Stomach (tissue), 9 donors: ENCODE data around the gene PIBF1. TPM values are rescaled to one million over a fixed set of nuclear protein-coding genes. Genes with fewer than 3 reads are reported as not detected.

Source experiments
- DNase-seq, 2 donors: peaks; one replicate each; pipeline versions ENCODE4 v3.0.0 to v3.0.0-alpha.2; 2013 to 2019
- H3K27ac ChIP-seq, 5 donors: fragments of 200-600 bp in 4 of 5; sonication (generic) in 4 of 5; one replicate each; pipeline ENCODE4 v1.5.1; 2013 to 2019; ENCODE audit warnings: mild to moderate bottlenecking in 1 of 5, moderate library complexity in 1 of 5
- H3K27me3 ChIP-seq, 3 donors: fragments of 200-600 bp; sonication (generic); one replicate each; pipeline ENCODE4 v1.5.1; 2017 to 2019; ENCODE audit warnings: mixed run types in 1 of 3
- H3K36me3 ChIP-seq, 4 donors: fragments of 200-600 bp; sonication (generic); 1 replicate in 3 of 4; 2 replicates in 1 of 4; pipeline ENCODE4 v1.5.1; 2016 to 2019
- H3K4me1 ChIP-seq, 4 donors: fragments of 200-600 bp; sonication (generic); one replicate each; pipeline ENCODE4 v1.5.1; 2016 to 2019
- H3K4me3 ChIP-seq, 4 donors: fragments of 200-600 bp; sonication (generic) in 3 of 4; one replicate each; pipeline ENCODE4 v1.5.1; 2016 to 2019; ENCODE audit warnings: mild to moderate bottlenecking in 1 of 4
- H3K9me3 ChIP-seq, 4 donors: fragments of 200-600 bp; sonication (generic); one replicate each; pipeline ENCODE4 v1.5.1; 2016 to 2019
- CTCF ChIP-seq, 7 experiments: fragments of 450-650 bp in 4 of 7; fragments of 200-600 bp in 3 of 7; sonication (generic) in 3 of 7; IDR thresholded peaks; one replicate each; pipeline ENCODE4 v1.5.1; 2016 to 2019; ENCODE audit warnings: antibody characterized with exemption in 7 of 7, control low read depth in 2 of 7, mild to moderate bottlenecking in 1 of 7
- EP300 ChIP-seq: sonication (generic); formaldehyde crosslinking; IDR thresholded peaks from one replicate; pipeline ENCODE4 v1.6.1; 2017; ENCODE audit warnings: antibody characterized with exemption
- POLR2A ChIP-seq, 4 donors: fragments of 450-650 bp; IDR thresholded peaks; one replicate each; pipeline ENCODE4 v1.6.1; 2016; ENCODE audit warnings: antibody characterized with exemption in 4 of 4, control low read depth in 2 of 4, mild to moderate bottlenecking in 1 of 4, moderate library complexity in 1 of 4
- POLR2AphosphoS5 ChIP-seq, 3 donors: sonication (generic); formaldehyde crosslinking; IDR thresholded peaks; one replicate each; pipeline ENCODE4 v1.6.1; 2016; ENCODE audit warnings: antibody characterized with exemption in 3 of 3
- WGBS, 5 donors: extraction: QIAGEN DNeasy Blood & Tissue Kit in 3 of 5; methylation state at CpG; one replicate each; pipeline versions ENCODE4 v1.1.5 to v1.1.7; 2013 to 2018; 5-methylcytosine and 5-hydroxymethylcytosine counted together
- intact Hi-C: fragments of 100-400 bp; cut with DNase I; formaldehyde crosslinking; loops from one replicate; pipeline ENCODE4 v1.15.1; 2023; ENCODE audit warnings: low total_unique reads
- polyA plus RNA-seq, 3 donors: library from polyadenylated mRNA; stranded (reverse); fragments of 200-250 nt; gene quantifications; one replicate each; pipeline ENCODE4 v1.2.3, GENCODE V29; 2013
- total RNA-seq, 5 donors: library from RNA; depleted of rRNA; stranded (reverse); fragments of >200 nt; gene quantifications; one replicate each; pipeline versions ENCODE4 v1.1.0 to v1.2.3, GENCODE V29; 2014 to 2016
- donor health status: healthy with polysubstance abuse.
- donor health status: Bipolar disorder and iron deficiency.
- donor health status: healthy.

PIBF1 gene
- total and polyA plus RNA-seq, 8 donors = 6.1 to 67.6 (median 17.8) TPM

- Histone ChIP-seq H3K9me3 (no peaks in the 10 kb centered on the region), H3K4me1 (no peaks in the 10 kb centered on the region), H3K36me3 (peaks cover 0 to 25% (median 16%) of the 10 kb centered on the region in 4 donors), H3K27me3 (no peaks in the 10 kb centered on the region), H3K27ac (no peak overlapping the region), H3K4me3 (no peak overlapping the region)
- intact Hi-C loops = no loop called here
- no peak for DNase-seq
- no peak for TF ChIP-seq POLR2A (IDR thresholded peaks at IDR 0.05)
- no peak for TF ChIP-seq EP300
- no peak for TF ChIP-seq POLR2AphosphoS5 (IDR thresholded peaks at IDR 0.05)
- no peak for TF ChIP-seq CTCF (IDR thresholded peaks at IDR 0.05)
- 85 to 100% (median 92%) methylated on average over 5 of the region's 5 CpGs for WGBS, 5 donors
Measured at GRCh38 chr13:73011751-73012150, 229.8 kb downstream of the PIBF1 start.

- Histone ChIP-seq H3K4me3 (no peak overlapping the region), H3K4me1 (no peaks in the 10 kb centered on the region), H3K36me3 (peaks cover 0 to 45% (median 18%) of the 10 kb centered on the region in 4 donors), H3K27ac (no peak overlapping the region), H3K27me3 (no peaks in the 10 kb centered on the region), H3K9me3 (no peaks in the 10 kb centered on the region)
- intact Hi-C loops = no loop called here
- no peak for DNase-seq
- 83 to 94% (median 92%) methylated on average over 1 of the region's 1 CpG for WGBS, 5 donors
- TF ChIP-seq EP300 (no peak), CTCF (IDR thresholded peaks at IDR 0.05) (no peak), POLR2A (IDR thresholded peaks at IDR 0.05) (no peak)
Measured at GRCh38 chr13:73015805-73016204, 233.9 kb downstream of the PIBF1 start.

DNA sequence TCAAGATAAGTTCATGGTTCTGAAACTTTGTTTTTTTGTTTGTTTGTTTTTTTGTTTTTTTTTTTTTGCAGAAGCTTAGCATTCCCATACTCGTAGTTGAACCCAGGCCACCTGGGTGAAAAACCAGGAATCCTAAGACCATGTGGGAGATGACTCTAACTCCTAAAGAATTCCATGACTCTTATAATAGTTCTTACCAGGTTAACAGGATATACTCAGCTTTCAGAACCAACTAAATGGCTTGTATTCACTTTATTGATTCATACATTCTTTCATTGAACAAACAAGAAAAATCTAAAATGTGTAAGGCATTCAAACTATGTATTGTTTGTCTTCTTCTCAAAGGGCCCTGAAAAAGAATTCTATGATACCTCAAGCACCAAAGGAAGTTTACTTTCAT lies 236.4 kb downstream of the PIBF1 start:
- H3K36me3 ChIP-seq = peaks cover 0 to 45% (median 18%) of the 10 kb centered on the region in 4 donors
- no peaks in the 10 kb centered on the region for H3K4me1 ChIP-seq
- H3K27me3 ChIP-seq = no peaks in the 10 kb centered on the region
- no peak for DNase-seq
- intact Hi-C loops = no loop called here
- H3K9me3 ChIP-seq = no peaks in the 10 kb centered on the region
- WGBS, 5 donors = 69 to 87% (median 74%) methylated on average over 1 of the region's 1 CpG
- no peak overlapping the region for H3K27ac ChIP-seq
- H3K4me3 ChIP-seq = no peak overlapping the region
- TF ChIP-seq CTCF (IDR thresholded peaks at IDR 0.05) = no peak
- no peak for TF ChIP-seq POLR2AphosphoS5 (IDR thresholded peaks at IDR 0.05)
- no peak for TF ChIP-seq EP300
- TF ChIP-seq POLR2A (IDR thresholded peaks at IDR 0.05) = no peak

DNA sequence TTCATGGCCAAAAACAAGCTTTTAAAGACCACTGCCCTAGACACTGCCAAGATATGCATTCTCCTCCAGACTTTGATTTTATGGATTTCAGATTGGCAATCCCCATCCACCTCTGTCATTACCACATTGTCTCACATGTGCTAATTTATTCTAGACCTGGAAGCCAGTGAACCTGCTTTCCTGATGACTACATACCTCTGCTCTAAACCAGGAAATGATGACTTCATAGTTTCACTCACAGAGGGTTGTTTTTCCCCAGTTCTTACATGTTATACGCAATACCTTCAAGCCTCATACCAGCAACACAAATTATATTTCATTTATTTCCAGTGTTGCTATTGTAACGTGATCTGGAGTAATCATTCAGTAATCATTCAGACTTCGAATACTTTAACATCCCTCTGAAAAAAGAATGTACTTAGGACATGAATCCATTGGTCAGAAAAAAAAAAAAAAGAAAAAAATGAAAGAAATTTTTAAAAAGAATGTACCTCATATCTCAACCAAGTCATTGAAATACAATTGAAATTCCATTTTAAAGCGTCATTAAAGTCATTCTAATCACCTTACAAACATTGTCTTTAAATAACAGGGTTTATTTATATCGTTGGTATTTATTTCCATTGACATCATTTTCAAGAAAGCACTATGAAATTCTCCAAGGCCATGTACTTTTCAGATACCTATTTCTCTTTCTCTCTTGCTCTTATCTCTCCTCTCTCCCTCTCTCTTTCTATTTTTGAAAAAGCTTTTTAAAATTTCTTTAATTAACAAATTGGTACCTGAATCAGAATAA lies 243.5 kb downstream of the PIBF1 start:
- intact Hi-C loops = no loop called here
- Histone ChIP-seq H3K27ac (no peak overlapping the region), H3K4me3 (no peak overlapping the region), H3K9me3 (no peaks in the 10 kb centered on the region), H3K36me3 (no peaks in the 10 kb centered on the region), H3K4me1 (no peaks in the 10 kb centered on the region), H3K27me3 (no peaks in the 10 kb centered on the region)
- DNase-seq = peak in 1 of 2 donors; percentile 34
- 54 to 79% (median 67%) methylated on average over 5 of the region's 5 CpGs for WGBS, 5 donors
- TF ChIP-seq POLR2AphosphoS5 (IDR thresholded peaks at IDR 0.05) (no peak), EP300 (no peak), CTCF (IDR thresholded peaks at IDR 0.05) (no peak), POLR2A (IDR thresholded peaks at IDR 0.05) (no peak)
